ENCODE data around the gene TNFRSF13B.
A peak's percentile ranks its signal among the peaks of the same experiment; 100 is the strongest.
"Not testable (repeated sequence)": the region's sequence is repeated elsewhere in the genome, so short reads cannot be mapped to it uniquely, and the experiment has no call there.

TNFRSF13B gene

GRCh38 chr17:17018021-17018441, 46.1 kb upstream of the TNFRSF13B start:
- H3K27ac ChIP-seq, result peak overlapping the region; percentile 29; the same call in 1 of the 2 replicates

DNA sequence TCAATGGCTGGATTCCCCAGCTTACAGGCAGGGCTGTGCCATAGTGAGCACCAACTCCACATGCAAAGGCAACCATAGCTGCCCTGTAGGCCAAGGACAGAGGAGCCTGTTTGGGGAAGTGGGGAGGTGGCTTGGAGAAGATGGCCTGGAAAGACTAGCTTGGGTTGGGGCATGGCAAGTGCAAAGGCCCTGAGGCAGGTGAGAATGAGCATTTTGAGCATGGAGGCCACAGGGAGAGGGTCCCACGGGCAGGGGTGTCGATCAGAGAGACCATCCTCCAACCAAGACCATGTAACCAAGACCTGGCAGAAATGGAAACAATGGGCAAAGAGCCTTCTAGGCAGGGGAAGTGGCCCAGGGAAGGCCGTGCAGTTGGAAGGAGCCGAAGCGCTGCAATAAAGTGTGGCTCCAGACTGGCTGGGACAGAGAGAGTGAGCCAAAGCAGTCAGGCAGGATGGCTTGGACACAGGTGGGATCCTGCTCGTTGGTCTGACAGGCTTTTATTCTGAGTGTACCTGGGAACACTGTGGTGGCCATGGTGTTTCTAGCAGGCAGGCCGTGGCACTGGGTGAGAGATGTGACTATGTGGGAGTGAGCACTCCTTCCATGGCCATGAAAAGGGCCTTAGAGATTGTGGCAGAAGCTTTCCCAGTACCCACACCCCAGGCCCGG, 45.6 kb upstream of the TNFRSF13B start:
- no peak for TF ChIP-seq ZFX (IDR thresholded peaks at IDR 0.05; ENCODE audit: borderline replicate concordance)
- TF ChIP-seq, protein P1, sequence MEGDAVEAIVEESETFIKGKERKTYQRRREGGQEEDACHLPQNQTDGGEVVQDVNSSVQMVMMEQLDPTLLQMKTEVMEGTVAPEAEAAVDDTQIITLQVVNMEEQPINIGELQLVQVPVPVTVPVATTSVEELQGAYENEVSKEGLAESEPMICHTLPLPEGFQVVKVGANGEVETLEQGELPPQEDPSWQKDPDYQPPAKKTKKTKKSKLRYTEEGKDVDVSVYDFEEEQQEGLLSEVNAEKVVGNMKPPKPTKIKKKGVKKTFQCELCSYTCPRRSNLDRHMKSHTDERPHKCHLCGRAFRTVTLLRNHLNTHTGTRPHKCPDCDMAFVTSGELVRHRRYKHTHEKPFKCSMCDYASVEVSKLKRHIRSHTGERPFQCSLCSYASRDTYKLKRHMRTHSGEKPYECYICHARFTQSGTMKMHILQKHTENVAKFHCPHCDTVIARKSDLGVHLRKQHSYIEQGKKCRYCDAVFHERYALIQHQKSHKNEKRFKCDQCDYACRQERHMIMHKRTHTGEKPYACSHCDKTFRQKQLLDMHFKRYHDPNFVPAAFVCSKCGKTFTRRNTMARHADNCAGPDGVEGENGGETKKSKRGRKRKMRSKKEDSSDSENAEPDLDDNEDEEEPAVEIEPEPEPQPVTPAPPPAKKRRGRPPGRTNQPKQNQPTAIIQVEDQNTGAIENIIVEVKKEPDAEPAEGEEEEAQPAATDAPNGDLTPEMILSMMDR (IDR thresholded peaks at IDR 0.05), result no peak
- H3K27ac ChIP-seq, result no peak overlapping the region

More at GRCh38 chr17:17018021-17018441, 46.1 kb upstream of the TNFRSF13B start:
- TF ChIP-seq, protein P1 (IDR thresholded peaks at IDR 0.05), result no peak
- no peak for TF ChIP-seq ZFX (IDR thresholded peaks at IDR 0.05; ENCODE audit: borderline replicate concordance)

GRCh38 chr17:17016199-17017197, 44.6 kb upstream of the TNFRSF13B start:
- not testable (repeated sequence) for H3K27ac ChIP-seq

DNA sequence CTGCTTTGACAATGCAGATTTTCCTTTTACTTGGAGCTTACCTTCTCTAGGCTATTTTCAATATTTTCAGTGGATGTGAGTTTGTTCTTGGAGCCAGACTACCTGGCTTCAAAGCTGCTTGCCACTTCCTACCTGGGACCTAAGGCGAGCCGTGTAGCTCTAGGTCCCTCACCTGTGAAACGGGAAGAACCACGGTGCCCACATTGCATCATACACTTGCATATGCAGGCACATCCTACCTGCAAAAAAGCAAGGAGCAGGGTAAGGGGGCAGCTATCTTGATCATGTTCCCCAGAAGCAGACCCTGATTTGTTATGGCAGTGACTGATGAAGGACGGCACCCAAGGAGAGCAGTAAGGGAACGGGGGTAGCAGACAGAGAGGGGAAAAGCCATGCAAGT, 43.3 kb upstream of the TNFRSF13B start:
- no peak for TF ChIP-seq ZFX (IDR thresholded peaks at IDR 0.05; ENCODE audit: borderline replicate concordance)
- TF ChIP-seq, protein P1 (IDR thresholded peaks at IDR 0.05), result no peak
- no peak overlapping the region for H3K27ac ChIP-seq

- H3K27ac ChIP-seq, result not testable (repeated sequence)
Observed at GRCh38 chr17:17014748-17015124, 42.8 kb upstream of the TNFRSF13B start.

DNA sequence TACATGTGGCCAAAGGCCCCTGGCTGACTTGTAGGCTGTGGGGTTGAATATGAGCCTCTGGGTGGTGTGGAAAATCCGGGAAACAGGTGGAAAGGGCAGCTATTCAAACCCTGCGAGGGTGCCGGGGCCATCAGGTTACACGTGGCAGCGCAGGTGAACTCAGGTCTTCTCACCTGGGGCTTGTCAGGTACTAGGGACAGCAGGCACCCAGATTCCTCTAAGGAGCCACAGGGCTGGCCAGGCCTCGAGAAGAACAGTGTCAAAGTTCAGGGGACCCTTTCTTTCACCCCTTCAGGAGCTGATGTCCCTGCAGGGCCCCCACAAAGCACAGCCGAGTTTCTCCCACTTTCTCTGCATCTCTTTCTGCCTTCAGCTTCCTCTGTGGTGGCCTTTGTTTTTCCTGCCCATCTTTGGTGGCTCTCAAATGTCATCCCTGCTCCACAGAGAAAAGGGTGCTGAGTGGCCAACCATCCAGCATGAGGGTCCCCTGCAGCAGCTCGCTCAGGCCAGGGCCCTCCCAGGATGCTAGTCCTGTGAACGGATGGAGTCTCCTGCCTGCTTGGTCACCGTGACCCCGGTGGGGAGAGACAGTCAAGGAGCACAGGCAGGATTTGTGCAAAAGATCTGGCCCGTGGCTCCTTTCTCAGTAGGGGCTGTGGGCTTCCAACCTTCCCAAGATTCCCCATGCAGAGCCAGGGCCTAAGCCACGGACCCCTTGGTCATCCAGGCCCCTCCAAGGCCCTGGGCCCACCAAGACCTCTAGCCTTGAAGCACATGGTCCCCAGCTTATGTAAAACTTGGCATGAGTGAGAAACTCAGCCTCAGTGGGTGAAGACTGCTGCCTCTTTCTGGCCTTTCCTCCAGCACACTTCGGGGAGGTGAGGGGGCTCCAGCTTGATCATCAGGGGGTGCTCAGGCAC, 42.2 kb upstream of the TNFRSF13B start:
- H3K27ac ChIP-seq, result not testable (repeated sequence)

DNA sequence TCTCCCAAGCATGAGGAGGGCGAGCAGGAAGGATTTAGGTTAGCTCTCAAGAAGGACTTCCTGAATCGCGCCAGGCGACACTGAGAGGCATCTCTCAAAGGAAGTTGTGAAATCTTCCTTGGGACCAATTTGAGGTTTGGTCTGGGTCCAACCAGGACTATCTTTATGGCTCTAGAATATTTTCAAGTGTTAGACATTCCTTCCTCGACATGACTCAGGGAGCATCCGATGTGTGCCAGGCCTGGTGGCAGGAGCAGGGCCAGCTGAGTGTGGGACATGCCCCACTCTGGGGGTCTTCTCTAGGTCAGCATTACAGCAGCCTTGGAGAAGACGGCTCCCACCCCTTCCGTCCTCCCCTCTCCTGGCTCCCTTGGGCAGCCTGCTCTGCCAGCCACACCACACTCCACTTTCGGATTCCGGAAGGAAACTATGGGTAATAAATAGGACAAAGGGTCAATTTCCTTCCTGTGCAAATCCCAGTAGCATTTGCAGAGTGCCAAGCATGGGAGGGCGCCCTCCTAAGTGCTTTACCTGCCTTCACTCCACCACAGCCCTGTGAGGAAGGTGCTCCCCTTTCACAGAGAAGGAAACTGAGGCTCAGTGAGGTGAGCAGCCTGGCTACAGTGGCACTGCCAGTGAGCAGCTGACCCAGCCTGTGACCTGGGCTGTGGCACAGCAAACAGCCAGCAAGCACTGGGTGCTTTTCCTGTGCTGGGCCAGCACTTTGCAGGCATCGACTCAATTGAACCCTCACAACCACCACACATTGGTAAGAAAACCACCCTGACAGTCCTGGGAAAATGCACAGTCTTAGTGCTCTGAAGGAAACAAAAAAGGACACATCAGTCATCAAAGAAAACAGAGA, 39.4 kb upstream of the TNFRSF13B start:
- H3K27ac ChIP-seq, result not testable (repeated sequence)

DNA sequence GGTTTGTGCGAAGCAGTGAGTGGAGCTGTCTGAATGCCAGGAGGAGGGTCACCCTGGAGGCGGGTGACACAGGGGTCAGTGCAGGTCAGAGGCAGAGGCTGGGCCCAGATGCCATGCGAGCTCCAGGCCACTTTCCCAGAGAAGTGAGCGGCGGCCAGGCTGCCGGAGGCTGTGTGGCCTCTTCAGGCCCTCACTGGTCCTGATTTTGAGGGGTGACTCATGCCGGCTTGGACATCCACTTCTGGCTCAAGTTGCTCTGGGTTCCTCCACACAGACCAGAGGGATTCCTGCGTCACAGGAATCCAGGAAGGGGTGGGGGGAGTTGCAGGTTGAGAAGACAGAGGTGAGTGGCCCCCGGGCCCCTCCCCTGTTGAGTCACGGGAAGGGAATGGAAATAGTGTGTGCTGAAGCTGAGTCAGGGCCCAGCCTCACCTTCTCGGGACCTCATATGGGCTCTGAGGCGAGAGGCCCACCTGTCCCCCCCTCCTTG, 38.7 kb upstream of the TNFRSF13B start:
- H3K27ac ChIP-seq, result not testable (repeated sequence)

DNA sequence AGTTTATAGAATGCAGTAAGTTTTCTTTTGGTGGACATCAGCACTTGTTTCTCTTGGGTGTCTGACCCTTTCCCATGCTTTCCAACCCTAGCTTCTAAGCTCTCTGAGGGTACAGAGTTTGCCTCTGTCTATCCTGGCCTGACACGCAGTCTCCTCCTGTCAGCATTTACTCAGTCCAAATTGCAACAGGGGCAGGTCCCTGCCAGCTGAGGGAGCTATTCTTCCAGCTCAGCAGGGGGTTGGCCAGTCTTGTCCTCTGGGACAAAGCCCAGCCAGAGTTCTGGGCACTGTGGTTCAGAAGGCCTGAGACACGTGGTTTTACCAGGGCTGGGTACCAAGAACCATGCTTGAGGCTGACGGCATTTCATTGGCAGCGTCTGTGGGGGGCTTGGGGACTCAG, 38.1 kb upstream of the TNFRSF13B start:
- TF ChIP-seq, protein P1 (IDR thresholded peaks at IDR 0.05), result peak; percentile 15; the same call in 1 of the 2 replicates
- H3K27ac ChIP-seq, result not testable (repeated sequence)

GRCh38 chr17:17008621-17009397, 36.9 kb upstream of the TNFRSF13B start:
- H3K27ac ChIP-seq, result not testable (repeated sequence)

DNA sequence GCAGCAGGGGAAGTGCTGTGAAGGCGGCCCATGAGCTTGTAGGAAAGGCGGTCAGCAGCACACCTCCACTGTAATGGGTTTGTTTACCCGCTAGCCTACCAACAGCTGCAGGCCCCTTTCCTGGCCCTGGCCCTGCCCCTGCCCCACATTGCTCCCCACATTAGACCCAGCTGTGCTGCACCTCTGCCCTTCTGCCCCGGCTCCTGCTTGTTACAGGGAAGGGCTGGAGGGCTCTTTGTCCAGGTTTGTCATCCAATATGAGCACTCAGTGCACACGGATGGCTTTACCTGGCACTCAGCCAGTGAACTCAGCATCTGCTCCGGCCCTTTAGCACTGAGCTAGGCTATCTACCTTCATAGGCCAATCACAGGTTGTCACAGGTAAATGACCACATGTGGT, 36.0 kb upstream of the TNFRSF13B start:
- not testable (repeated sequence) for H3K27ac ChIP-seq

DNA sequence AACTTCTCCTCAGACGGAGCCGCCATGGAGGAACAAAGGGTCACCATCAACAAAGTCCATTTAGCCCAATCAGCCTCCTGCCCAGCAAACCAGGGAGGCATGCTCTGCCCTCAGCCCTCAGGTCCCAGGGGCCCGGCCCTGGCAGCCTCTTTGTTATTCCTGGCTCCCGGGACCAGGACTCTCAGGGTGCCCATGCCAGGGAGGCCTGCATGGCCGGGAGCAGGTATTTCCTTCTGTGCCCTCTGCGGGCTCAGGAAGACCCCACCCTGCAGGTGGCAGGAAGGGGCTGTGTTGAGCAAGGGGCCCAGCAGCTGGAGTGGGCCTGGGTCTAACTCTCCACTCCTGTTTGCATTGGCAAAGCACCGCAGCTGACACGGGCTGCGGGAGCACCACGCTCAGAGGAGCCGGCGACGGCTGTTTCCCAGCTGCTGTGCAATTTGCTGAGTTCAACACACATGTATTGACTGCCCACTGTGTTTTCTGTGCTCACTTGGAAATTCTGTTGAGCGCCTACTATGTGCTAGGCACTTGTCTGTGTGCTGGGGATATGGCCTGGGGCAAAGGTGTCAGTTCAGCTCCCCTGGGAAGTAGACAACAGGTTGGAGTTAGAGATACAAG, 33.2 kb upstream of the TNFRSF13B start:
- H3K27ac ChIP-seq, result not testable (repeated sequence)

Data from 22Rv1 (cell line).